ENCODE data around the gene HAS3.

Gene HAS3

GRCh38 chr16:69150146-69150865 is 44.9 kb downstream of the HAS3 start:
- DNase-seq: peak; percentile 72

GRCh38 chr16:69157196-69157595 is 51.7 kb downstream of the HAS3 start:
- no peak for DNase-seq

- DNase-seq: no peak
These were observed 54.7 kb downstream of the HAS3 start for GRCh38 chr16:69160192-69160591.

- DNase-seq: no peak
These were observed 60.1 kb downstream of the HAS3 start for GRCh38 chr16:69165584-69165983.

- DNase-seq: no peak
These were observed 60.9 kb downstream of the HAS3 start for GRCh38 chr16:69166221-69166833.

GRCh38 chr16:69166946-69167930 is 61.8 kb downstream of the HAS3 start:
- no peak for DNase-seq
